ENCODE measurements around the gene FRAS1. TPM values are rescaled to one million over a fixed set of nuclear protein-coding genes. Genes with fewer than 3 reads are reported as not detected.

Gene FRAS1
- total RNA-seq, 2 donors from 2014 or later = 2.1 to 4.0 TPM

GRCh38 chr4:78197947-78198346 is 140.8 kb downstream of the FRAS1 start:
- intact Hi-C loops (cut with DNase I) = no loop called here
- DNase-seq = no peak
- Histone ChIP-seq H3K9me3 (no peaks in the 10 kb centered on the region), H3K36me3 (no peaks in the 10 kb centered on the region), H3K9ac (ENCODE audit: low read depth in 2 of 2, low read length in 2 of 2) (no peak overlapping the region), H3K4me1 (no peaks in the 10 kb centered on the region), H3K27ac (no peak overlapping the region), H3K27me3 (no peaks in the 10 kb centered on the region), H3K4me3 (no peak overlapping the region)
- no peak for TF ChIP-seq CTCF (IDR thresholded peaks at IDR 0.05)

GRCh38 chr4:78199984-78200383 is 142.9 kb downstream of the FRAS1 start:
- H3K36me3 ChIP-seq = no peaks in the 10 kb centered on the region
- intact Hi-C loops (cut with DNase I) = no loop called here
- DNase-seq = no peak
- H3K4me3 ChIP-seq = no peak overlapping the region
- no peaks in the 10 kb centered on the region for H3K9me3 ChIP-seq
- H3K27ac ChIP-seq = no peak overlapping the region
- H3K4me1 ChIP-seq = no peaks in the 10 kb centered on the region
- TF ChIP-seq CTCF (IDR thresholded peaks at IDR 0.05) = no peak
- no peaks in the 10 kb centered on the region for H3K27me3 ChIP-seq
- no peak overlapping the region for H3K9ac ChIP-seq (ENCODE audit: low read depth in 2 of 2, low read length in 2 of 2)

- Histone ChIP-seq H3K9me3 (no peaks in the 10 kb centered on the region), H3K27ac (no peak overlapping the region), H3K9ac (ENCODE audit: low read depth in 2 of 2, low read length in 2 of 2) (no peak overlapping the region), H3K27me3 (no peaks in the 10 kb centered on the region), H3K4me1 (no peaks in the 10 kb centered on the region), H3K36me3 (no peaks in the 10 kb centered on the region), H3K4me3 (no peak overlapping the region)
- no peak for DNase-seq
- no peak for TF ChIP-seq CTCF (IDR thresholded peaks at IDR 0.05)
- intact Hi-C loops (cut with DNase I) = no loop called here
These were observed 143.8 kb downstream of the FRAS1 start for GRCh38 chr4:78200949-78201348.

- intact Hi-C loops (cut with DNase I) = no loop called here
- Histone ChIP-seq H3K4me3 (no peak overlapping the region), H3K9me3 (no peaks in the 10 kb centered on the region), H3K4me1 (no peaks in the 10 kb centered on the region), H3K27ac (no peak overlapping the region), H3K27me3 (no peaks in the 10 kb centered on the region), H3K36me3 (no peaks in the 10 kb centered on the region), H3K9ac (ENCODE audit: low read depth in 2 of 2, low read length in 2 of 2) (no peak overlapping the region)
- no peak for TF ChIP-seq CTCF (IDR thresholded peaks at IDR 0.05)
- no peak for DNase-seq
These were observed 147.1 kb downstream of the FRAS1 start for GRCh38 chr4:78204176-78204575.

GRCh38 chr4:78205591-78205990 is 148.5 kb downstream of the FRAS1 start:
- no peak for DNase-seq
- no peak overlapping the region for H3K9ac ChIP-seq (ENCODE audit: low read depth in 2 of 2, low read length in 2 of 2)
- H3K4me1 ChIP-seq = no peaks in the 10 kb centered on the region
- H3K4me3 ChIP-seq = no peak overlapping the region
- intact Hi-C loops (cut with DNase I) = no loop called here
- no peak overlapping the region for H3K27ac ChIP-seq
- TF ChIP-seq CTCF (IDR thresholded peaks at IDR 0.05) = no peak
- H3K9me3 ChIP-seq = no peaks in the 10 kb centered on the region
- H3K27me3 ChIP-seq = no peaks in the 10 kb centered on the region
- no peaks in the 10 kb centered on the region for H3K36me3 ChIP-seq

GRCh38 chr4:78207541-78207940 is 150.4 kb downstream of the FRAS1 start:
- H3K36me3 ChIP-seq = no peaks in the 10 kb centered on the region
- H3K27me3 ChIP-seq = no peaks in the 10 kb centered on the region
- no peak for DNase-seq
- no peak overlapping the region for H3K9ac ChIP-seq (ENCODE audit: low read depth in 2 of 2, low read length in 2 of 2)
- no peaks in the 10 kb centered on the region for H3K4me1 ChIP-seq
- no peak overlapping the region for H3K27ac ChIP-seq
- intact Hi-C loops (cut with DNase I) = no loop called here
- no peak for TF ChIP-seq CTCF (IDR thresholded peaks at IDR 0.05)
- no peaks in the 10 kb centered on the region for H3K9me3 ChIP-seq
- H3K4me3 ChIP-seq = no peak overlapping the region
